Cerebellar cortex (tissue), 1 donor: ENCODE measurements around the gene ZNF705A.
"Not testable (repeated sequence)": the region's sequence is repeated elsewhere in the genome, so short reads cannot be mapped to it uniquely, and the experiment has no call there.

Source experiments
- DNase-seq: peaks from one replicate; pipeline ENCODE4 v3.0.0-alpha.2; 2015; ENCODE audit warnings: low spot score

ZNF705A gene

DNA sequence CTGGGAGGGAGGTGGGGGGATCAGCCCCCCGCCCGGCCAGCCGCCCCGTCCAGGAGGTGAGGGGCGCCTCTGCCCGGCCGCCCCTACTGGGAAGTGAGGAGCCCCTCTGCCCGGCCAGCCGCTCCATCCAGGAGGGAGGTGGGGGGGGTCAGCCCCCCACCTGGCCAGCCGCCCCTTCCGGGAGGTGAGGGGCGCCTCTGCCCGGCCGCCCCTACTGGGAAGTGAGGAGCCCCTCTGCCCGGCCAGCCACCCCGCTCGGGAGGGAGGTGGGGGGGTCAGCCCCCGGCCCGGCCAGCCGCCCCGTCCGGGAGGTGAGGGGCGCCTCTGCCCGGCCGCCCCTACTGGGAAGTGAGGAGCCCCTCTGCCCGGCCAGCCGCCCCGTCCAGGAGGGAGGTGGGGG is 27.4 kb downstream of the ZNF705A start:
- not testable (repeated sequence) for DNase-seq

DNA sequence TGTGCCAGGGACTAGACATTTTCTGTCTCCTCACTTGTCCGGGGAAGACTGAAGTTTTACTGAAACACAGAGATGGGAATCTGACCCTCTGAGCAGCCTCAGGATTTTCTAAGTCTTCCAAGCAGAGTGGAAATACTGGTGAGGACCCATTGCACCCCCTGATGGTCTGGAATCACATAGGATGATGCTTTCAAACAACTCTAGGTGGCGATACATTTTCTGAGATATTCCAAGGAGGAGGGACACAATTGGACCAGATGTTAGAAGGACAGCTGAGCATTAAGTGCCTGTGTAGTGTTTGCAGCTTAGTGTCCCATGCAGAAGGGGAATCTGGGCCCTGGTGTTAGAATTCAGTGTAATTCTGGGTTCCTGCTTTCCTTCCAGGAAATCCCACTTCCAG is 31.3 kb downstream of the ZNF705A start:
- not testable (repeated sequence) for DNase-seq

DNA sequence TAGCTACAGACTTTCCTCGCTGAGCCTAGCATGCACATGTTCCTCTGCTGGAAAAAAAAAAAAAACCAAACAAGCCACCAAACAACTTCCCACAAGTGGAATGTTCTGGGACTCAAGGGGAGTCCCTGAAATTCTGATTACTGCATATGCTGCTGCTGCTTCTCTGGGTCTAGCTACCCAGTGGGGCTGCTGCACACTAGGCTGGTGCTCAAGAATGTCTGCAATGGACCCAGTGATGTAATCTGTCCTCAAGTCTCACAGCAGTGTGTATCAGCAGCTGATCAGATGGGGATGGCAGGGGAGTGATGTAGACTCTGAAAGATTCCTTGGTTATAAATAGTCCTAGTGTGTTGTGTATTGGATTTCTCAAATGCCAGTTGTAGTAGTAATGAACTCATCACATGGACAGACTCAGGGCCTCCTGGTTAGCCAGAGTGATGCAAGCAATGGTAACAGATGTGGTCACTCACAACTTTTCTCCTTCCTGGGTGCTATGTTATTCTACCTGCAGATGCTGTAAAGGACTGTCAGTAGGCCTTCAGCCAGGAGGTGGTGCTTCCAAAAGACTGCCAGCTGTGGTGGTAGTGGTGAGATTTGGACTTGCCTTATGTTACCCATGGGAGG is 41.0 kb downstream of the ZNF705A start:
- not testable (repeated sequence) for DNase-seq

DNA sequence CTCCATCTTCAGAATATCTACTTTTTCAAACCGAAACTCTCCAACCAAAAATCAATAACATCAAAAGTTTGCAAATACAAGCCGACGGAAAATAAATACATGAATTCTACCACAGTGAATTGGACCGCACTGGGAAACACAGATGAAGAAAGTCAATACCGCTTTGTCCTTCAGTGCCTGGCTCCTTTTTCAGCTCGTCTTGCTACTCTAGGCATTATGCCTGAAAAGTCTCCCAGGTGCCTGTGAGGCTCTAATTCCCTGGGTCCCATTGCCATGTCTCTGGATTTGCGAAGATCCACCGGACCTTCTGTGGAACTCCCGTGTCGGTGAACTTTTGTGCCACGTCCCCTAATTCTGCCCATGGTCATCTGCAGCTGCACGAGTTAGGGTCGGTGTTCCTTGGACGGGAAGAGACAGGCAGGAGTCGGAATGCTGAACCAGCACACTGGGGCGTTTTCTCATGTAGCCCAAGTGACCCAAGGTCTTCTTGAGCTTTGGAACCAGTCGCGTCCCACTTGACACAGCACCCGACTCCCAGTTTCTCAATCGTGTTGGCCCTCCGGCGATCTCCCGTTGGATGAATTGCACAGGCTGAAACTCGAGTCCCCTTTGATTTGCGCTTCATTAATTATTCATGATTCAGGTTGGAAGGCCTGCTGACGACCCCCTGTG is 62.0 kb downstream of the ZNF705A start:
- DNase-seq, result not testable (repeated sequence)

DNA sequence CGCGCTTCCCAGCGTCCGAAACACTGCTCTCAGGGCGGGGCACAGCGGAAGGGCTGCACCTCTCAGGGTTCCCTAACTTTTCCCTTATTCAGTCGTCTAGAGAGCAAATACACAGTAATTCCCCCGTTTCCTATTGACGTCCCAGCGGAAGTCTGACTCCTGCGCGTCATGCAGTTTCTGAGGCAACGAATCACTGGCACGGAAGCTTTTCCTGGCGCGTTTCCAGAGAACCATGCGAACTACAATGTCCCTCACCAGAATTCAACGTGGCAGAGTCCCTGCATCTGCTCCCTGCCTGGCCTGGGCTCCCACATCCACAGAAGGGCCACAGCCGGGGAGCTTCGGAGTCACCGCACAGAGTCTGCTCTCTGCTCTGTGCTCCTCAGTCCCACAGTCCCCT is 64.6 kb downstream of the ZNF705A start:
- DNase-seq, result peak; percentile 22

- DNase-seq, result not testable (repeated sequence)
These were observed 65.0 kb downstream of the ZNF705A start for GRCh38 chr12:8221844-8222243.

DNA sequence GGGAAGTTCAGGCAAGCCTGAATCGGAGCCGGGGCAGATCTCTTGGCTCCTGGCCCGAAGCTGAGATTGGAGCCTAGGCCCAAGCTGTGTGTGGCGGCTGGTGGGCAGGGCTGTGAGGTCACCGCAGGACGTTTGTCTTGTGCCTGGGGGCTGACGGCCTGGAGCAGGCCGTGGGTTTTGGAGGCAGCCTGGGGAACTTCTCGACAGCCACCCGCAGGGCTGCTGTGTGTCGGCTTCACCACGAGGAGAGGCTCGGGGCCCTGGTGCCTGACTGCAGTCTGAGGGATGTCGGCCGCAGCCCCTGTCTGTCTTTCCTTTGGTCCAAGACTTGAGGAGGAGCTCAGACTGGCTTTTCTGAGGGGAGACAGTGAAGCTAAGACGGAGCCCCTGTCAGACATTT is 65.5 kb downstream of the ZNF705A start:
- DNase-seq, result not testable (repeated sequence)

GRCh38 chr12:8223646-8224045 is 66.8 kb downstream of the ZNF705A start:
- DNase-seq, result not testable (repeated sequence)

- not testable (repeated sequence) for DNase-seq
These were observed 68.0 kb downstream of the ZNF705A start for GRCh38 chr12:8224782-8225181.

DNA sequence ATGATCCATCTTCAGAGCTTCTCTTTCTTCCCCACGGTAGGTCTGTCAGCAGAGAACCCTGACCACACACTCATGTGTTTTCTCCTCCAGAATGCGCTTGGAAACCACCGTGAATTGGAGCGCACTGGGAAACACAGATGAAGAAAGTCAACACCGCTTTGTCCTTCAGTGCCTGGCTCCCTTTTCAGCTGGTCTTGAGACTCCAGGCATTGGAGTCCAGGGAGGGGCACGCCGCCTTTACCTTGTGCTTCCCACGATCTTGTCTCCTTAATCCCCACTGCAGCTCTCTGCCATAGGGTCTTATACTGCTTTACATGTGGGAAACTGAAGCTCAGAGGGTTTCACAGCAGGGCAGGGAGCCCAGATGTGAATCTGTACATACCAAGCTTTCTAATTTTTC is 69.5 kb downstream of the ZNF705A start:
- no peak for DNase-seq

DNA sequence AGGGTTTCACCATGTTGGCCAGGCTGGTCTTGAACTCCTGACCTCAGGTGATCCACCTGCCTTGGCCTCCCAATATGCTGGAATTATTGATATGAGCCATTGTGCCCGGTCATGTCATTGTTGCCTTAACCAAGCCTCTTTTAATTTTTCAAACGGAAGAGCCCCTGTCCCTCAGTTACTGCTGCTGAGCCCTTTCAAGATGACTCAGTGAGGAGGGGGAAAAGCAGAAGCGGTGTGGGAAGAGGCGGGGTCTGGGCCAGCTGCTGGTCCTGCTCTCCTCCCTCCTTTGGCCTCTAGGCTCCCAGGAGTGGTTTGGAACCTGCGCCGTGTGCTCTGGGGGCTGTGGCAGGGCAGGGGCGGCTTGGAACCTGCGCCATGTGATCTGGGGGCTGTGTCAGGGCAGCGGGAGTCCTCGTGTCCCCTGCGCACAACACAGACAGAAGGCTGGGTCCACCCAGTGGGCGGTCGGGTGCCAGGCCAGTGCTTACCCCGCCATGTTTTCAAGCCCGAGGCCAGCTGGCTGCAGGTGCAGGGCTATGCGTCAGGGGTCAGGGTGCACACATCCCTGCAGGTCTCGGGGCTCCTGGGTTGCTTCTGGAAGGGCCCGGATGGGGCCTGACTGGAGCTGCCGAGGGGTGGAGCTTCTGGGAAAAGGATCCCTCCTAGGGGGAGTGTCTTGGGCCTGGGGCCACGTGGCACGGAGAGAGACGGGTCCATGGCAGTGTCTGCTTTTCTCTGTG is 70.3 kb downstream of the ZNF705A start, which contains the start of gene FAM90A1:
Gene FAM90A1 (minus strand): TSS at position 627 of the 740 bp plus-strand sequence. CDS start 2,786 bp downstream, outside the sequence.
- DNase-seq, result not testable (repeated sequence)

- not testable (repeated sequence) for DNase-seq
These were observed 70.9 kb downstream of the ZNF705A start for GRCh38 chr12:8227732-8228077.

DNA sequence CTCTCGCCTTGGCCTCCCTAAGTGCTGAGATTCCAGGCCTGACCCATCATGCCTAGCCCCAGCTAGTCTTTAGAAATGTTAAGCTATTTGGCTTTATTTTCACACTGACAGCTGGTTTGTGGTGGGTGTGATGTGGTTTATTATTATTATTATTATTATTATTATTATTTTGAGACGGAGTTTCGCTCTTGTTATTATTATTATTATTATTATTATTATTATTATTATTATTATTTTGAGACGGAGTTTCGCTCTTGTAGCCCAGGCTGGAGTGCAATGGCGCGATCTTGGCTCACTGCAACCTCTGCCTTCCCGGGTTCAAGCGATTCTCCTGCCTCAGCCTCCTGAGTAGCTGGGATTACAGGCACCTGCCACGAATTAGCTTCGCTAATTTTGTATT is 71.8 kb downstream of the ZNF705A start:
- not testable (repeated sequence) for DNase-seq

DNA sequence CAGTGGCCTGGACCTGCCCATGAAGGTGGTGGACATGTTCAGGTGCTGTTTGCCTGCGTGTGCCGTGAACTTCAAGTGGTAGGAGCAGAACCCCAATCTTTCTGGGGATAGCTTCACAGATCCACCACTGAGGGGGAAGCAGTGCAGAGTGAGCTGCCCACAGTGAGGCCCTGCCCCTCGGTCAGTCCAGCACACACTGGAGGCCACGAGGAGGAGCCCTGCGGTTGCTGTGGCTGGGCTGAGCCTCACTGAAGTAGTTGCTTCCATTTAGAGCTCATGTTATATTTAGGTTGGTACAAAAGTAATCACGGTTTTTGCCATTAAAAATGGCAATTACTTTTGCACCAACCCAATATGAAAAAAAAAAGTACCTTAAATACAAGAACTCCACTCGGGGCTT is 72.7 kb downstream of the ZNF705A start:
- not testable (repeated sequence) for DNase-seq
